NCI-H146 treated with DMSO at 0.1 percent for 48 hours (cell line): ENCODE measurements around the gene R3HDML.
"Not testable (repeated sequence)": the region's sequence is repeated elsewhere in the genome, so short reads cannot be mapped to it uniquely, and the experiment has no call there.

Experiments used
- DNase-seq: peaks from one replicate; lab custom pipeline; 2025; ENCODE audit not compliant: unreplicated experiment; lab: John Stamatoyannopoulos, UW

R3HDML gene

DNA sequence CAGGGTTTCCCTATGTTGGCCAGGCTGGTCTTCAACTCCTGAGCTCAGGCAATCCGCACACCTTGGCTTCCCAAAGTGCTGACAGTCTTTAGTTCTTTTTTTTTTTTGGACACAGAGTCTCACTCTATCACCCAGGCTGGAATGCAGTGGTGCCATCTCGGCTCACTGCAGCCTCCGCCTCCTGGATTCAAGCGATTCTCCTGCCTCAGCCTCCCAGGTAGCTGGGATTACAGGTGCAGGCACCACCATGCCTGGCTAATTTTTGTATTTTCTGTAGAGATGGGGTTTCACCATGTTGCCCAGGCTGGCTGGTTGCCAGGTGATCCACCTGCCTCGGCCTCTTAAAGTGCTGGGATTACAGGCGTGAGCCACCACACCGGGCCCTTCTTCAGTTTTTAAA lies 9.1 kb upstream of the R3HDML start:
- DNase-seq, result not testable (repeated sequence)

- DNase-seq, result no peak
Observed at GRCh38 chr20:44328428-44328827, 8.4 kb upstream of the R3HDML start.

- DNase-seq, result no peak
Observed at GRCh38 chr20:44331201-44331600, 5.6 kb upstream of the R3HDML start.

GRCh38 chr20:44334306-44334705 lies 2.5 kb upstream of the R3HDML start:
- no peak for DNase-seq

DNA sequence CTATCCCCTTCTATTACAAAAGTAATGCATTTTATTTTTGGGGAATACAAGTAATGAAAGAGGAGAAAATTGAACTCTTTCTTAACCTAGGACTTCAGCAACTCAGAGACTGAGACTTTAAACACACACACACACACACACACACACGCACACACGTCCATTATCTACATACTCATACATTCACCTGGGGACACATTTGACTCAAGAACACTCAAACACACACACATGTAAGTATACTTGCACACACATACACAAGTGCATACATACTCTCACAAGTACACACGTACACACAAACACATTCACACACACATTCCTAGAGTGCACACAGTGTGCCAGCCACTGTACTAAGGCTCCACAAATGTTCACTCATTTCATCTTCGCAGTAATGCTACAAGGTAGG lies 2.1 kb upstream of the R3HDML start:
- DNase-seq, result no peak

GRCh38 chr20:44335675-44336074 lies 1.2 kb upstream of the R3HDML start:
- no peak for DNase-seq

GRCh38 chr20:44336086-44336485 lies 757 bp upstream of the R3HDML start:
- peak; percentile 70 for DNase-seq

DNA sequence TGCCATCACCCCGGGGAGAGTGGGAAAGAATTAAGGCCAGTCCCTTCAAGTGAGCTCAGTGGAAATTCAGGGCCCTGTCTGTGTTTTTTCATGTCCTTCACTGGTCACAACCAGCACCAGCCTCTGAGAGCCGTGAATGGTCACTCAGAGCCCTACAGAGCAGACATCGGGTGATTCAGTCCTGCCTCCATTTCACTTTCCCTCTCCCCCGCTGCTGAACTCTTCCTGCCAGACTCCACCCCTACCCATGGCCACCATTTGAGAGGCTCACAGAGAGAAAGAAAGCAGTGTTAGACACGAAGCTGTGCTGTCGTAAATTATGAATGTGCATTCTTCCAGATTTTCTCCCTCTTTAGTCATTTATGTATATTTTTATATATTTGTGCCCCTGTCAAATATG lies 5.4 kb downstream of the R3HDML start:
- DNase-seq, result no peak

DNA sequence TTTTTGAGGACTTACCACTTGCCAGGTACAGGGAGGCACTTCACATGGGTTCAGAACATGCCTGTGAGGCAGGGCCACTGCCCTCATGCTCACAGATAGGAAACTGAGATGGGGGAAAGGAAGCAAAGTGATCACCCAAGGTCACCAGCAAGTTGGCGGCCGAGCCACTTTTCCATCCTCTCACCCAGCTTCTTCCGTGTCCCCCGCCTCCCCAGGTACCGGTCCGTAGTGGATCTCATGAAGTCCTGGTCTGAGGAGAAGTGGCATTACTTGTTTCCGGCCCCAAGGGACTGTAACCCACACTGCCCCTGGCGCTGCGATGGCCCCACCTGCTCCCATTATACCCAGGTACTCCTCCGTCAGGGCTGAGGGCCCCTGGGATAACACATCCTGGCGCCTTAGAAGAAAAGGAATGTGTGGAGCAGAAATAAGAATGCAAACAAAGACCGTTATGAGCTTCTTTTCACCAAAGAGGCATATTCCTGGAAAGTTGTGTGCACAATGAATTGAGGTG lies 6.4 kb downstream of the R3HDML start:
- no peak for DNase-seq

GRCh38 chr20:44344723-44345122 lies 7.9 kb downstream of the R3HDML start:
- DNase-seq, result no peak

DNA sequence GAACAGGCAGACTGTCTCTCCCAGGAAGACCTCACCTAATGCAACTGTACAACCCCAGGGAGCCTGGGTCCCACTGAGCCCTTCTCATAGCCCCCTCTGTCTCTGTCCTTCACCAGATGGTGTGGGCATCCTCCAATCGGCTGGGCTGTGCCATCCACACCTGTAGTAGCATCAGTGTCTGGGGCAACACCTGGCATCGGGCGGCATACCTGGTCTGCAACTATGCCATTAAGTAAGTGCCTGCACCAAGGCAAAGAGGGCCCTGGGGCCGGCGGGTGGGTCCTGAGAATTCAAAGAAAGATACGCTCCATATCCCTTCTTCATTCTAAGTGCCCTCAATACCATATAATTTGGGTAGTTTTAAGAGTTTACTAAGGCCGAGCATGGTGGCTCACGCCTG lies 8.3 kb downstream of the R3HDML start:
- no peak for DNase-seq

- DNase-seq, result not testable (repeated sequence)
Observed at GRCh38 chr20:44345941-44346340, 9.1 kb downstream of the R3HDML start.

GRCh38 chr20:44348168-44348659 lies 11.4 kb downstream of the R3HDML start:
- DNase-seq, result no peak

DNA sequence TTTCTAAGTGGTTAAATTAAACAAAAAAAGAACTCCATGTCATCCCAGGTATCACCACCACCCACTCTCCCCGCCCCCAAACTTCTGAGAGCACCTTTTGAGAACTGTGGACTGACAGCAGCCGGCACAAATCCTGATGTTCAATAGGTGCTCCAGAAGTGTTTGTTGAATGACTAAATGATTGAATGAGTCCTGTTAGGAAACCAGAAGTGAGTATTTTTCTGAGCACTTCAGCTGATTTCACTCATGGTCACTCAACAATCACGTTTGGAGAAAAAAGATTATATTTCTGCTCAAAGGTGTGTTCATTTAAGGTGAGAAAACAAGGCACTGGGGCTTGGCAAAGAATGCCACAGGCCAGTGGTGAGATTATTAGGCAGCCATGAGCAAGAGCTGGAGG lies 12.5 kb downstream of the R3HDML start:
- no peak for DNase-seq

- DNase-seq, result no peak
Observed at GRCh38 chr20:44350567-44350966, 13.7 kb downstream of the R3HDML start.

- no peak for DNase-seq
Observed at GRCh38 chr20:44354979-44355497, 18.2 kb downstream of the R3HDML start.

DNA sequence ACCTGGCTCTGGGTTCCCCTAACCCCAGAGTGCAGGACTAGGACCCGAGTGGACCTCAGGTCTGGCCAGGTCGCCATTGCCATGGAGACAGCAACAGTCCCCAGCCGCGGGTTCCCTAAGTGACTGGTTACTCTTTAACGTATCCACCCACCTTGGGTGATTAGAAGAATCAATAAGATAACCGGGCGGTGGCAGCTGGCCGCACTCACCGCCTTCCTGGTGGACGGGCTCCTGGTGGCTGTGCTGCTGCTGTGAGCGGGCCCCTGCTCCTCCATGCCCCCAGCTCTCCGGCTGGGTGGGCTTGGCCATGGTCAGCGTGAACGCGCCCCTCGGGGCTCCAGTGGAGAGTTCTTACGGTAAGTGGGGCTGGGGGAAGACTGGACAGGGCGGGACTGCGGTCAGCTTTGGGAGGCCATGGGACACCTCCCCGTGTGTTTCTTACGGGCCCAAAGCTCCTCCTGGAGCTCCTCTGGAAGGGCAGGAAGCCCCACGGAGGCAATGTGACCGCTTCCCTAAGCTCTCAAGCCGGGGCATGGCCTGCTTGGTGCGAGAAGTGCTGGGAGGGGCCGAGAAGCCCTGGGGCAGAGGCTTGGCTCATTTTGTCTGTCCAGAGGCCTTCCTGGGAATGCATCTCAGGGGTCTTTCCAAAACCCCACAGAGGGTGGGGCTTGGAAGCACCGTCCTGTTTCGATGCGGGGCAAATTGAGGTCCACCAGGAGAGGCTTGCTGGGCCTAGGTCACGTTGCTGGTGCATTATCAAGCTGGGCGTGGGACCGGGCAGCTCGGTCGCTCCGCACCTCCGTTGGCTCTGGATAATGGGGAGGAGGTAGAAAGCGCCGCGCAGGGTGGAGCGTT lies 18.9 kb downstream of the R3HDML start, which contains the start of gene HNF4A:
Gene HNF4A (plus strand): TSS at position 202 of the 855 bp plus-strand sequence. CDS start 106 bp downstream, at position 308.
- DNase-seq, result peak; percentile 56

DNA sequence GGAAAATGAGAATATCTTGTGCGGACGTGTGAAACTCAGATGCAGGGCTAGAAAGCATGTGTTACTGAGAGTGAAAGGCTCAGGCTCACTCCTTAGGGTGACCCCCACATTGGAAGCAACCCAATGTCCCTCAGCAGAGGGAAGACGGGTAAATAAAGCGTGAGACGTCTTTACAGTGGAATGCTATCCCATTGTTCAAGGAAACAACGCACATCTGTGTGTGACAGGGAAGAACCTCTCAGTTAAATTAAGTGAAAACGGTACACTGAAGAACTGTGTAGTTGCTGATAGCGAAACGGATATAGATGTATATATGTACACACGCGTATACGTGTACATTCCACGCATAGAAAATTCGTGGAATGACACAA lies 19.5 kb downstream of the R3HDML start:
- DNase-seq, result no peak

DNA sequence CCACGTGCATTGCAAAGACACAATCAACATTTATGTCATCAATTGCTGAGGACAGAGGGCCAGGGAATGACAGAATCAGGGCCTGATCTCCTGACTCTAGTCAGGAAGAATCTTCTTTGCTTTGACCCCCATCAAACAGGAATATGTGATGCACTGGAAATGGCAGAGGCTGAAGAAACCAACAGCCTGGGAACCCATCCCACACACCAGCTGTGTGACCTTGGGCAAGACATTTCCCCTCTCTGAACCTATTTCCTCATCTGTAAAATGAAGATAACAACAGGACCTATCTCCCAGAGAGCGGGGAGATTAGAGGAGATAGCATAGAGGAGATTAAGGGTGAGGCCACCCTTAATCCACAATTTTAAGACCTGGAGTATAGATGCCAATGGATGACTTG lies 20.2 kb downstream of the R3HDML start:
- DNase-seq, result no peak

DNA sequence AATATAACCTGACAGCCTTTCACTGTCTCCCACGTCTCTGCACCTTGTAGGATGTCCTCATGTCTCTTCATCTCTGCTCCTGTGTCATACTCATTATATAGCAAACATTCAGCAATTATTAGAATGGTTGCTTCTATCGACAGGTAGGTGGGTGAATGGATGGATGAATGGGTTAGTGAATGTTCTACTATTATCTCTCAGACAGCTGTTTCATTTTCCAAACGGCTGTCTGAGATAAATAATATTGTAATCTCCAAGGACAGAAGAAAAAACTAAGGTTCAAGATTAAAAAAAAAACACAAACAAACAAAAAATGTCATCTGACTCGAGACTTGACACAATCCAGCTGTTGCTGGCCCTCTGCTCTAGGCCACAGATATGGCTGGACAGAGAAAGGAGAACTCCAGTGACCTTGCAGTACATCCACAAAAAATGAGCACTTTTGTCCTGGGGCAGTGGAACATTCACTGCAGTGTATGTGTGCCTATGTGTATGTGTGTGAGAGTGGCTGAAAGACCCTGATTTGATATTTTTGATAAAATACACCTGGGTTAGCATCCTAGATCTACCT lies 20.8 kb downstream of the R3HDML start:
- DNase-seq, result no peak

DNA sequence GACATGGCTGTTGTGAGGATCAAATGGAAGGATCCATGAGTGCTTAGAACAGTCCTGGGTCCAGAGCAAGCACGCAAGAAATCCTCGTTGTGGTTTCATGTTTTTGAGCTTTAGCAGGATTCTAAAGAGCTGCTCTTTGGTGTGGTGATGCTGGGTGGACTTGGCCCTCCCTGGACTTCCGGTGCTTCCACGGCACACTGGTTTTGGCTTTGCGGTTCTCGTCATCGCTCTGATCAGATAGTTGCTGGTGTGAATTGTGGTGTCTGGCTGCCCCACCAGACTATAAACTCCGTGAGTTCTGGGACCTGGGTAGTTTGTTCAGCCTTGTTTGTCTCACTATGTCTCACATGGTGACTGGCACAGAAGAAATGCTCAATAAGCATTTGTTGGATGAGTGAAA lies 21.9 kb downstream of the R3HDML start:
- DNase-seq, result no peak

GRCh38 chr20:44360221-44360620 lies 23.4 kb downstream of the R3HDML start:
- DNase-seq, result no peak
